ENCODE data around the gene PNMT. TPM values are rescaled to one million over a fixed set of nuclear protein-coding genes. Genes with fewer than 3 reads are reported as not detected.

PNMT gene
- total and polyA plus RNA-seq, 2 of the 13 experiments (the other 11 are each of a cell fraction or from before 2014, with no cell fraction given): 0.25 TPM; not detected in 1

DNA sequence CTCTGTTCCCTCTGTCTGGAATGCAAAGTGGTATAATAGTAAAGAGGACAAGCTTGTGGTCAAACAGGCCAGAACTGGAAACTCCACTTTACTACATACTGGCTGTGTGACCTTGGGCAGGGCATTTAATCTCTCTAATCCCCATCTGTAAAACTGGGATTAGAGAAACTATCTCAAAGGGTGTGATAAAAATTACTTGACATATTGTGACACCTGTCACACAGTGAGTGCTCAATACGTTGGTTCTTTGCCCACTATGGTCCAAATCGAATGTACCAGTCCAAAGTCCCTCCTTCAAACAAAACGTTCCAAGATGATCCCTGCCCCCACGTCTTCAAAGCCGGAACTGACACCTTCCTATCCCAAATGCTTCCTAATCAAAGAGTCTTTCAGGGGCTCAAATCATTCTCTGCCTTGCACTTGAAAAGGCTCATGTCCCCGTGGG lies 18.9 kb downstream of the PNMT start (continued):
- TF ChIP-seq ZBTB7B (CRISPR knock-in tag; IDR thresholded peaks at IDR 0.05) (0 out of 2 replicates have a peak, but pooled peaks have one; percentile 28), ERF (CRISPR knock-in tag; IDR thresholded peaks at IDR 0.05) (no peak; the same call in 1 of the 2 replicates), MAFG (CRISPR knock-in tag; IDR thresholded peaks at IDR 0.05) (no peak), ZNF484 (CRISPR knock-in tag; IDR thresholded peaks at IDR 0.05; ENCODE audit: borderline replicate concordance, low read depth) (no peak), HOXA5 (CRISPR knock-in tag; IDR thresholded peaks at IDR 0.05) (0 out of 2 replicates have a peak, but pooled peaks have one; percentile 20), IKZF4 (CRISPR knock-in tag; IDR thresholded peaks at IDR 0.05; ENCODE audit: borderline replicate concordance, low read depth, not compliant biosample characterization) (no peak), THAP11 (CRISPR knock-in tag; IDR thresholded peaks at IDR 0.05) (no peak), KLF13 (CRISPR knock-in tag; IDR thresholded peaks at IDR 0.05) (no peak), FOSL1 (CRISPR knock-in tag; IDR thresholded peaks at IDR 0.05; ENCODE audit: borderline replicate concordance) (no peak), TAF15 (IDR thresholded peaks at IDR 0.05; ENCODE audit: low read depth, low read length, poor library complexity, severe bottlenecking) (no peak), SNAI1 (CRISPR knock-in tag; IDR thresholded peaks at IDR 0.05; ENCODE audit: borderline replicate concordance) (no peak), FIP1L1 (IDR thresholded peaks at IDR 0.05; ENCODE audit: borderline replicate concordance, insufficient read depth, low read depth, low read length) (no peak)
- TF ChIP-seq, protein P1, sequence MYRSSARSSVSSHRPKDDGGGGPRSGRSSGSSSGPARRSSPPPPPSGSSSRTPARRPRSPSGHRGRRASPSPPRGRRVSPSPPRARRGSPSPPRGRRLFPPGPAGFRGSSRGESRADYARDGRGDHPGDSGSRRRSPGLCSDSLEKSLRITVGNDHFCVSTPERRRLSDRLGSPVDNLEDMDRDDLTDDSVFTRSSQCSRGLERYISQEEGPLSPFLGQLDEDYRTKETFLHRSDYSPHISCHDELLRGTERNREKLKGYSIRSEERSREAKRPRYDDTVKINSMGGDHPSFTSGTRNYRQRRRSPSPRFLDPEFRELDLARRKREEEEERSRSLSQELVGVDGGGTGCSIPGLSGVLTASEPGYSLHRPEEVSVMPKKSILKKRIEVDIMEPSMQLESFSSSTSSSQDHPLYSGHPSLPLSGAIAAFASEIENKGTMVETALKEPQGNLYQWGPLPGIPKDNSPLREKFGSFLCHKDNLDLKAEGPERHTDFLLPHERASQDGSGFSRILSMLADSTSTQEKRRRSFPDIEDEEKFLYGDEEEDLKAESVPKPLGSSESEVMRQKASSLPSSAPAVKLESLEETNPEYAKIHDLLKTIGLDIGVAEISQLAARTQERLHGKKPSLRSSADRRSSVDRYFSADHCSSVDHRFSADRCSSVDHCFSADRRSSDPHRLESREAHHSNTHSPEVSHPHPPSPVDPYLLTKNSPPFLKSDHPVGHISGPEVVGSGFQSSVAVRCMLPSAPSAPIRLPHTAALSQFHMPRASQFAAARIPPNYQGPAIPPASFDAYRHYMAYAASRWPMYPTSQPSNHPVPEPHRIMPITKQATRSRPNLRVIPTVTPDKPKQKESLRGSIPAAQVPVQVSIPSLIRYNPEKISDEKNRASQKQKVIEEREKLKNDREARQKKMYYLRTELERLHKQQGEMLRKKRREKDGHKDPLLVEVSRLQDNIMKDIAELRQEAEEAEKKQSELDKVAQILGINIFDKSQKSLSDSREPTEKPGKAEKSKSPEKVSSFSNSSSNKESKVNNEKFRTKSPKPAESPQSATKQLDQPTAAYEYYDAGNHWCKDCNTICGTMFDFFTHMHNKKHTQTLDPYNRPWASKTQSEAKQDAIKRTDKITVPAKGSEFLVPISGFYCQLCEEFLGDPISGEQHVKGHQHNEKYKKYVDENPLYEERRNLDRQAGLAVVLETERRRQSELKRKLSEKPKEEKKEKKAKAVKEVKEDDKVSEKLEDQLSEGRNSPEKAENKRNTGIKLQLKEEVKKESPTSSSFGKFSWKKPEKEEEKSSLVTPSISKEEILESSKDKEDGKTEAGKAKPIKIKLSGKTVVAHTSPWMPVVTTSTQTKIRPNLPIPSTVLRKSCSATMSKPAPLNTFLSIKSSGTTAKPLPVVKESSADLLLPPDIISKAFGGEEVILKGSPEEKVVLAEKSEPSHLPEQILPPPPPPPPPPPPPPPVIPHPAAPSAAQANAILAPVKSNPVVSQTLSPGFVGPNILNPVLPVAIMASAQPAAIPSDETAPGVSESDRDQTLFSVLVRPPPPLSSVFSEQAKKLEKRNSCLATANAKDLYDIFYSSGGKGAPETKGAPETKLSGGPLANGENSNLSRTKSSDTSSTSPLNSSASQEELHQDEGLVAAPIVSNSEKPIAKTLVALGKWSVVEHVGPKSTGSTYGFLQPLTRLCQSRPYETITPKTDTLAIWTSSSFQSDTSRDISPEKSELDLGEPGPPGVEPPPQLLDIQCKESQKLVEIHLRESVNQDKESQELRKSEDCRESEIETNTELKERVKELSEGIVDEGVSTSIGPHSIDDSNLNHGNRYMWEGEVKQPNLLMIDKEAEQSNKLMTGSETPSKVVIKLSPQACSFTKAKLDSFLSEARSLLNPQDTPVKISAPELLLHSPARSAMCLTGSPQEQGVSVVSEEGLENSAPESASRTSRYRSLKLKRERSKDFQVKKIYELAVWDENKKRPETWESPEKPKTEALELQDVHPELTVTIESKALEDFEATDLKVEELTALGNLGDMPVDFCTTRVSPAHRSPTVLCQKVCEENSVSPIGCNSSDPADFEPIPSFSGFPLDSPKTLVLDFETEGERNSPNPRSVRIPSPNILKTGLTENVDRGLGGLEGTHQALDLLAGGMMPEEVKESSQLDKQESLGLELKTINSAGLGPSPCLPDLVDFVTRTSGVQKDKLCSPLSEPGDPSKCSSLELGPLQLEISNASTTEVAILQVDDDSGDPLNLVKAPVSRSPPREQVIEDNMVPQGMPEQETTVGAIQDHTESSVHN (CRISPR knock-in tag; IDR thresholded peaks at IDR 0.05): no peak
- TF ChIP-seq, protein P2, sequence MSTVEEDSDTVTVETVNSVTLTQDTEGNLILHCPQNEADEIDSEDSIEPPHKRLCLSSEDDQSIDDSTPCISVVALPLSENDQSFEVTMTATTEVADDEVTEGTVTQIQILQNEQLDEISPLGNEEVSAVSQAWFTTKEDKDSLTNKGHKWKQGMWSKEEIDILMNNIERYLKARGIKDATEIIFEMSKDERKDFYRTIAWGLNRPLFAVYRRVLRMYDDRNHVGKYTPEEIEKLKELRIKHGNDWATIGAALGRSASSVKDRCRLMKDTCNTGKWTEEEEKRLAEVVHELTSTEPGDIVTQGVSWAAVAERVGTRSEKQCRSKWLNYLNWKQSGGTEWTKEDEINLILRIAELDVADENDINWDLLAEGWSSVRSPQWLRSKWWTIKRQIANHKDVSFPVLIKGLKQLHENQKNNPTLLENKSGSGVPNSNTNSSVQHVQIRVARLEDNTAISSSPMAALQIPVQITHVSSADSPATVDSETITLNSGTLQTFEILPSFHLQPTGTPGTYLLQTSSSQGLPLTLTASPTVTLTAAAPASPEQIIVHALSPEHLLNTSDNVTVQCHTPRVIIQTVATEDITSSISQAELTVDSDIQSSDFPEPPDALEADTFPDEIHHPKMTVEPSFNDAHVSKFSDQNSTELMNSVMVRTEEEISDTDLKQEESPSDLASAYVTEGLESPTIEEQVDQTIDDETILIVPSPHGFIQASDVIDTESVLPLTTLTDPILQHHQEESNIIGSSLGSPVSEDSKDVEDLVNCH (CRISPR knock-in tag; IDR thresholded peaks at IDR 0.05): no peak
- TF ChIP-seq, protein P3, sequence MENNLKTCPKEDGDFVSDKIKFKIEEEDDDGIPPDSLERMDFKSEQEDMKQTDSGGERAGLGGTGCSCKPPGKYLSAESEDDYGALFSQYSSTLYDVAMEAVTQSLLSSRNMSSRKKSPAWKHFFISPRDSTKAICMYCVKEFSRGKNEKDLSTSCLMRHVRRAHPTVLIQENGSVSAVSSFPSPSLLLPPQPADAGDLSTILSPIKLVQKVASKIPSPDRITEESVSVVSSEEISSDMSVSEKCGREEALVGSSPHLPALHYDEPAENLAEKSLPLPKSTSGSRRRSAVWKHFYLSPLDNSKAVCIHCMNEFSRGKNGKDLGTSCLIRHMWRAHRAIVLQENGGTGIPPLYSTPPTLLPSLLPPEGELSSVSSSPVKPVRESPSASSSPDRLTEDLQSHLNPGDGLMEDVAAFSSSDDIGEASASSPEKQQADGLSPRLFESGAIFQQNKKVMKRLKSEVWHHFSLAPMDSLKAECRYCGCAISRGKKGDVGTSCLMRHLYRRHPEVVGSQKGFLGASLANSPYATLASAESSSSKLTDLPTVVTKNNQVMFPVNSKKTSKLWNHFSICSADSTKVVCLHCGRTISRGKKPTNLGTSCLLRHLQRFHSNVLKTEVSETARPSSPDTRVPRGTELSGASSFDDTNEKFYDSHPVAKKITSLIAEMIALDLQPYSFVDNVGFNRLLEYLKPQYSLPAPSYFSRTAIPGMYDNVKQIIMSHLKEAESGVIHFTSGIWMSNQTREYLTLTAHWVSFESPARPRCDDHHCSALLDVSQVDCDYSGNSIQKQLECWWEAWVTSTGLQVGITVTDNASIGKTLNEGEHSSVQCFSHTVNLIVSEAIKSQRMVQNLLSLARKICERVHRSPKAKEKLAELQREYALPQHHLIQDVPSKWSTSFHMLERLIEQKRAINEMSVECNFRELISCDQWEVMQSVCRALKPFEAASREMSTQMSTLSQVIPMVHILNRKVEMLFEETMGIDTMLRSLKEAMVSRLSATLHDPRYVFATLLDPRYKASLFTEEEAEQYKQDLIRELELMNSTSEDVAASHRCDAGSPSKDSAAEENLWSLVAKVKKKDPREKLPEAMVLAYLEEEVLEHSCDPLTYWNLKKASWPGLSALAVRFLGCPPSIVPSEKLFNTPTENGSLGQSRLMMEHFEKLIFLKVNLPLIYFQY (CRISPR knock-in tag; IDR thresholded peaks at IDR 0.05; ENCODE audit: borderline replicate concordance): peak; percentile 83
